Osteoblast (primary cell): ENCODE measurements around the gene DIPK2B. TPM values are rescaled to one million over a fixed set of nuclear protein-coding genes. Genes with fewer than 3 reads are reported as not detected.

ENCODE experiments used
- DNase-seq: peaks from one replicate; pipeline ENCODE4 v3.0.0; 2011; ENCODE audit warnings: low spot score, mixed read lengths; ENCODE audit not compliant: insufficient read length; ENCODE audit errors: missing footprints
- H2AFZ ChIP-seq: 2 replicates; pipeline ENCODE4 v1.6.0; 2011; ENCODE audit warnings: mild to moderate bottlenecking, low read length
- H3K27ac ChIP-seq: 2 replicates; pipeline ENCODE4 v1.5.1; 2011; ENCODE audit warnings: mild to moderate bottlenecking, low read depth, low read length, moderate library complexity
- H3K27me3 ChIP-seq: 2 replicates; pipeline ENCODE4 v1.6.0; 2012; ENCODE audit warnings: mild to moderate bottlenecking, control low read depth, inconsistent platforms, low read length, moderate library complexity; ENCODE audit not compliant: insufficient read depth
- H3K36me3 ChIP-seq: 2 replicates; pipeline ENCODE4 v1.5.1; 2011; ENCODE audit warnings: mild to moderate bottlenecking, low read length, control low read depth, moderate library complexity; ENCODE audit not compliant: insufficient read depth
- H3K4me1 ChIP-seq: 2 replicates; pipeline ENCODE4 v1.5.1; 2011; ENCODE audit warnings: mild to moderate bottlenecking, low read length, control low read depth, moderate library complexity; ENCODE audit not compliant: insufficient read depth
- H3K4me2 ChIP-seq: 2 replicates; pipeline ENCODE4 v1.6.0; 2011; ENCODE audit warnings: mild to moderate bottlenecking, low read length; ENCODE audit not compliant: insufficient read depth
- H3K4me3 ChIP-seq: fragments of 200-600 bp; sonication (generic); 3 replicates; pipeline ENCODE4 v1.5.1; 2012; ENCODE audit warnings: mild to moderate bottlenecking, low read length, inconsistent platforms; ENCODE audit not compliant: insufficient read depth
- H3K79me2 ChIP-seq: 2 replicates; pipeline ENCODE4 v1.6.0; 2012; ENCODE audit warnings: mild to moderate bottlenecking, low read length, control low read depth, inconsistent platforms; ENCODE audit not compliant: insufficient read depth
- H3K9me3 ChIP-seq: 2 replicates; pipeline ENCODE4 v1.5.1; 2011; ENCODE audit warnings: low read depth, low read length, control low read depth
- H4K20me1 ChIP-seq: 2 replicates; pipeline ENCODE4 v1.6.0; 2012; ENCODE audit warnings: mild to moderate bottlenecking, low read length, control low read depth; ENCODE audit not compliant: insufficient read depth
- CTCF ChIP-seq: IDR thresholded peaks from 2 replicates; pipeline ENCODE4 v1.5.1; 2011; ENCODE audit warnings: mild to moderate bottlenecking, low read depth, low read length, moderate library complexity; ENCODE audit errors: extremely low read depth
- total RNA-seq: library from RNA; depleted of rRNA; stranded (reverse); fragments of >200 nt; gene quantifications from 2 replicates; pipeline ENCODE4 v1.2.3, GENCODE V29; 2012

Gene DIPK2B
- total RNA-seq, 1 donor, result not detected

- no peak for DNase-seq
- H3K79me2 ChIP-seq, result no peaks in the 10 kb centered on the region
- peak overlapping the region; percentile 69 for H3K4me3 ChIP-seq
- no peak overlapping the region for H3K27ac ChIP-seq
- no peaks in the 10 kb centered on the region for H4K20me1 ChIP-seq
- H3K9me3 ChIP-seq, result no peaks in the 10 kb centered on the region
- peak overlapping the region; percentile 93 for H3K4me2 ChIP-seq
- H3K36me3 ChIP-seq, result no peaks in the 10 kb centered on the region
- TF ChIP-seq CTCF, result no peak
- H3K4me1 ChIP-seq, result peaks cover 2% of the 10 kb centered on the region
- peaks cover 25% of the 10 kb centered on the region for H3K27me3 ChIP-seq
- H2AFZ ChIP-seq, result peak overlapping the region; percentile 83
Observed at GRCh38 chrX:45186643-45187026, 14.0 kb downstream of the DIPK2B start.

- no peaks in the 10 kb centered on the region for H3K9me3 ChIP-seq
- H4K20me1 ChIP-seq, result no peaks in the 10 kb centered on the region
- H3K27me3 ChIP-seq, result peaks cover 13% of the 10 kb centered on the region
- peaks cover 2% of the 10 kb centered on the region for H3K4me1 ChIP-seq
- H3K79me2 ChIP-seq, result no peaks in the 10 kb centered on the region
- no peak overlapping the region for H3K4me3 ChIP-seq
- TF ChIP-seq CTCF, result no peak
- H3K27ac ChIP-seq, result no peak overlapping the region
- no peak overlapping the region for H3K4me2 ChIP-seq
- no peaks in the 10 kb centered on the region for H3K36me3 ChIP-seq
- H2AFZ ChIP-seq, result no peak overlapping the region
- no peak for DNase-seq
Observed at GRCh38 chrX:45184211-45184610, 16.5 kb downstream of the DIPK2B start.

- no peak overlapping the region for H3K4me3 ChIP-seq
- no peaks in the 10 kb centered on the region for H3K9me3 ChIP-seq
- H4K20me1 ChIP-seq, result no peaks in the 10 kb centered on the region
- H2AFZ ChIP-seq, result no peak overlapping the region
- peaks cover 4% of the 10 kb centered on the region for H3K4me1 ChIP-seq
- no peak for TF ChIP-seq CTCF
- DNase-seq, result no peak
- no peak overlapping the region for H3K27ac ChIP-seq
- no peaks in the 10 kb centered on the region for H3K79me2 ChIP-seq
- no peak overlapping the region for H3K4me2 ChIP-seq
- no peaks in the 10 kb centered on the region for H3K36me3 ChIP-seq
- peaks cover 15% of the 10 kb centered on the region for H3K27me3 ChIP-seq
Observed at GRCh38 chrX:45172890-45173289, 27.8 kb downstream of the DIPK2B start.

GRCh38 chrX:45166781-45167180 lies 33.9 kb downstream of the DIPK2B start:
- Histone ChIP-seq H4K20me1 (no peaks in the 10 kb centered on the region), H3K36me3 (no peaks in the 10 kb centered on the region), H3K27me3 (peaks cover 32% of the 10 kb centered on the region), H3K9me3 (no peaks in the 10 kb centered on the region), H3K4me1 (no peaks in the 10 kb centered on the region), H3K4me2 (no peak overlapping the region), H3K79me2 (no peaks in the 10 kb centered on the region), H2AFZ (no peak overlapping the region), H3K27ac (no peak overlapping the region), H3K4me3 (no peak overlapping the region)
- no peak for TF ChIP-seq CTCF
- no peak for DNase-seq
